ENCODE measurements around the gene PHYHIPL.

PHYHIPL gene

GRCh38 chr10:59276919-59277318, 100.5 kb downstream of the PHYHIPL start:
- Histone ChIP-seq H3K36me3 (replicated peaks) (no peaks in the 10 kb centered on the region), H3K27ac (no peak overlapping the region), H3K4me3 (ENCODE audit: low read depth, low read length) (no peak overlapping the region), H3K27me3 (replicated peaks) (no peaks in the 10 kb centered on the region)
- TF ChIP-seq CTCF (IDR thresholded peaks at IDR 0.05; ENCODE audit: low read depth, low read length, missing control alignments), result no peak
- DNase-seq, result no peak
- in situ Hi-C loops (cut with HindIII; ENCODE audit: low pct_ligation_motif_present, low sequenced_read_pairs), result no loop called here

GRCh38 chr10:59279476-59279875, 103.0 kb downstream of the PHYHIPL start:
- no peaks in the 10 kb centered on the region for H3K27me3 ChIP-seq (replicated peaks)

GRCh38 chr10:59279991-59280505, 103.6 kb downstream of the PHYHIPL start:
- H3K36me3 ChIP-seq (replicated peaks), result no peaks in the 10 kb centered on the region
- DNase-seq, result no peak
- in situ Hi-C loops (cut with HindIII; ENCODE audit: low pct_ligation_motif_present, low sequenced_read_pairs), result no loop called here
- no peaks in the 10 kb centered on the region for H3K27me3 ChIP-seq (replicated peaks)
- no peak overlapping the region for H3K27ac ChIP-seq
- no peak overlapping the region for H3K4me3 ChIP-seq (ENCODE audit: low read depth, low read length)
- no peak for TF ChIP-seq CTCF (IDR thresholded peaks at IDR 0.05; ENCODE audit: low read depth, low read length, missing control alignments)

More at GRCh38 chr10:59279476-59279875, 103.0 kb downstream of the PHYHIPL start:
- H3K36me3 ChIP-seq (replicated peaks), result no peaks in the 10 kb centered on the region
- H3K27ac ChIP-seq, result no peak overlapping the region
- no peak overlapping the region for H3K4me3 ChIP-seq (ENCODE audit: low read depth, low read length)
- DNase-seq, result no peak
- TF ChIP-seq CTCF (IDR thresholded peaks at IDR 0.05; ENCODE audit: low read depth, low read length, missing control alignments), result no peak
- in situ Hi-C loops (cut with HindIII; ENCODE audit: low pct_ligation_motif_present, low sequenced_read_pairs), result no loop called here

GRCh38 chr10:59281861-59282260, 105.4 kb downstream of the PHYHIPL start:
- Histone ChIP-seq H3K27ac (no peak overlapping the region), H3K4me3 (ENCODE audit: low read depth, low read length) (no peak overlapping the region), H3K27me3 (replicated peaks) (no peaks in the 10 kb centered on the region), H3K36me3 (replicated peaks) (no peaks in the 10 kb centered on the region)
- in situ Hi-C loops (cut with HindIII; ENCODE audit: low pct_ligation_motif_present, low sequenced_read_pairs), result no loop called here
- DNase-seq, result no peak
- TF ChIP-seq CTCF (IDR thresholded peaks at IDR 0.05; ENCODE audit: low read depth, low read length, missing control alignments), result no peak

- no peak for DNase-seq
- H3K36me3 ChIP-seq (replicated peaks), result no peaks in the 10 kb centered on the region
- no peaks in the 10 kb centered on the region for H3K27me3 ChIP-seq (replicated peaks)
- in situ Hi-C loops (cut with HindIII; ENCODE audit: low pct_ligation_motif_present, low sequenced_read_pairs), result no loop called here
- no peak for TF ChIP-seq CTCF (IDR thresholded peaks at IDR 0.05; ENCODE audit: low read depth, low read length, missing control alignments)
- H3K4me3 ChIP-seq (ENCODE audit: low read depth, low read length), result no peak overlapping the region
- H3K27ac ChIP-seq, result no peak overlapping the region
Measured at GRCh38 chr10:59283456-59284091, 107.1 kb downstream of the PHYHIPL start.

Data from brain microvascular endothelial cell (primary cell).